Measurements from ENCODE around the gene KCNMA1. TPM values are rescaled to one million over a fixed set of nuclear protein-coding genes. Genes with fewer than 3 reads are reported as not detected.

The KCNMA1 gene
- total RNA-seq, 2 donors from 2014 or later, result 29.1 to 37.9 TPM

- H3K4me1 ChIP-seq (replicated peaks), result no peaks in the 10 kb centered on the region
- H3K9me3 ChIP-seq, result no peaks in the 10 kb centered on the region
- no peaks in the 10 kb centered on the region for H3K36me3 ChIP-seq
- no peak overlapping the region for H3K27ac ChIP-seq
- intact Hi-C loops (cut with DNase I), result no loop called here
- no peak for DNase-seq (ENCODE audit: low spot score)
- H3K4me3 ChIP-seq, result no peak overlapping the region
- H3K27me3 ChIP-seq (replicated peaks; ENCODE audit: insufficient read depth), result no peaks in the 10 kb centered on the region
- WGBS, result 77% methylated on average over 13 of the region's 13 CpGs
- TF ChIP-seq POLR2AphosphoS5 (IDR thresholded peaks at IDR 0.05) (no peak), CTCF (IDR thresholded peaks at IDR 0.05) (no peak), POLR2A (IDR thresholded peaks at IDR 0.05) (no peak)
Measured at GRCh38 chr10:77537720-77538373, 99.8 kb downstream of the KCNMA1 start.

GRCh38 chr10:77537071-77537470 is 100.5 kb downstream of the KCNMA1 start:
- no peaks in the 10 kb centered on the region for H3K27me3 ChIP-seq (replicated peaks; ENCODE audit: insufficient read depth)
- no peaks in the 10 kb centered on the region for H3K4me1 ChIP-seq (replicated peaks)
- H3K27ac ChIP-seq, result no peak overlapping the region
- H3K4me3 ChIP-seq, result no peak overlapping the region
- DNase-seq (ENCODE audit: low spot score), result no peak
- intact Hi-C loops (cut with DNase I), result no loop called here
- TF ChIP-seq POLR2AphosphoS5 (IDR thresholded peaks at IDR 0.05), result no peak
- no peak for TF ChIP-seq CTCF (IDR thresholded peaks at IDR 0.05)
- TF ChIP-seq POLR2A (IDR thresholded peaks at IDR 0.05), result no peak
- no peaks in the 10 kb centered on the region for H3K36me3 ChIP-seq
- 82% methylated on average over 2 of the region's 2 CpGs for WGBS
- no peaks in the 10 kb centered on the region for H3K9me3 ChIP-seq

- no peak for TF ChIP-seq POLR2A (IDR thresholded peaks at IDR 0.05)
- TF ChIP-seq CTCF (IDR thresholded peaks at IDR 0.05), result no peak
- TF ChIP-seq POLR2AphosphoS5 (IDR thresholded peaks at IDR 0.05), result no peak
- Histone ChIP-seq H3K36me3 (no peaks in the 10 kb centered on the region), H3K9me3 (no peaks in the 10 kb centered on the region), H3K4me3 (no peak overlapping the region), H3K27me3 (replicated peaks; ENCODE audit: insufficient read depth) (no peaks in the 10 kb centered on the region), H3K27ac (no peak overlapping the region), H3K4me1 (replicated peaks) (no peaks in the 10 kb centered on the region)
- intact Hi-C loops (cut with DNase I), result no loop called here
- DNase-seq (ENCODE audit: low spot score), result no peak
- 22% methylated on average over 1 of the region's 1 CpG for WGBS
Measured at GRCh38 chr10:77533887-77534278, 103.7 kb downstream of the KCNMA1 start.

- Histone ChIP-seq H3K4me3 (no peak overlapping the region), H3K9me3 (no peaks in the 10 kb centered on the region), H3K27ac (no peak overlapping the region), H3K4me1 (replicated peaks) (no peaks in the 10 kb centered on the region), H3K36me3 (no peaks in the 10 kb centered on the region), H3K27me3 (replicated peaks; ENCODE audit: insufficient read depth) (no peaks in the 10 kb centered on the region)
- TF ChIP-seq POLR2AphosphoS5 (IDR thresholded peaks at IDR 0.05) (no peak), CTCF (IDR thresholded peaks at IDR 0.05) (no peak), POLR2A (IDR thresholded peaks at IDR 0.05) (no peak)
- intact Hi-C loops (cut with DNase I), result no loop called here
- WGBS, result 50% methylated on average over 6 of the region's 6 CpGs
- DNase-seq (ENCODE audit: low spot score), result no peak
Measured at GRCh38 chr10:77533146-77533886, 104.3 kb downstream of the KCNMA1 start.

GRCh38 chr10:77532068-77532467 is 105.5 kb downstream of the KCNMA1 start:
- 49% methylated on average over 12 of the region's 12 CpGs for WGBS
- intact Hi-C loops (cut with DNase I), result no loop called here
- TF ChIP-seq POLR2AphosphoS5 (IDR thresholded peaks at IDR 0.05) (no peak), POLR2A (IDR thresholded peaks at IDR 0.05) (no peak), CTCF (IDR thresholded peaks at IDR 0.05) (no peak)
- H3K36me3 ChIP-seq, result no peaks in the 10 kb centered on the region
- H3K9me3 ChIP-seq, result no peaks in the 10 kb centered on the region
- no peaks in the 10 kb centered on the region for H3K4me1 ChIP-seq (replicated peaks)
- H3K27ac ChIP-seq, result peak overlapping the region in 1 of 2 donors; percentile 5
- H3K27me3 ChIP-seq (replicated peaks; ENCODE audit: insufficient read depth), result no peaks in the 10 kb centered on the region
- DNase-seq (ENCODE audit: low spot score), result no peak
- H3K4me3 ChIP-seq, result no peak overlapping the region
